GM23248 (cell line): ENCODE data around the gene TBX5. TPM values are rescaled to one million over a fixed set of nuclear protein-coding genes. Genes with fewer than 3 reads are reported as not detected.

Experiments
- DNase-seq: peaks from one replicate; pipeline ENCODE4 v3.0.0-alpha.2; 2015
- H2AFZ ChIP-seq: fragments of 200-600 bp; sonication (generic); 2 replicates; pipeline ENCODE4 v1.6.1; 2016; ENCODE audit warnings: antibody characterized with exemption
- H3F3A ChIP-seq: fragments of 200-600 bp; sonication (generic); 2 replicates; pipeline ENCODE4 v1.6.1; 2016; ENCODE audit warnings: mild to moderate bottlenecking, antibody characterized with exemption, mixed run types; ENCODE audit not compliant: insufficient read depth
- H3K27ac ChIP-seq: fragments of 200-600 bp; sonication (generic); 2 replicates; pipeline ENCODE4 v1.5.1; 2016; ENCODE audit warnings: mild to moderate bottlenecking
- H3K27me3 ChIP-seq: fragments of 200-600 bp; sonication (generic); replicated peaks from 2 replicates; pipeline ENCODE4 v1.6.1; 2016; ENCODE audit warnings: mild to moderate bottlenecking; ENCODE audit not compliant: insufficient read depth
- H3K36me3 ChIP-seq: fragments of 200-600 bp; sonication (generic); 2 replicates; pipeline ENCODE4 v1.6.1; 2016; ENCODE audit warnings: low read depth, mild to moderate bottlenecking
- H3K4me1 ChIP-seq: fragments of 200-600 bp; sonication (generic); 2 replicates; pipeline ENCODE4 v1.6.1; 2016; ENCODE audit warnings: mild to moderate bottlenecking; ENCODE audit not compliant: insufficient read depth
- H3K4me2 ChIP-seq: fragments of 200-600 bp; sonication (generic); one replicate; pipeline ENCODE4 v1.6.1; 2016; ENCODE audit warnings: mild to moderate bottlenecking; ENCODE audit not compliant: unreplicated experiment
- H3K4me3 ChIP-seq: fragments of 200-600 bp; sonication (generic); 2 replicates; pipeline ENCODE4 v1.5.1; 2016; ENCODE audit warnings: mild to moderate bottlenecking
- H3K79me2 ChIP-seq: fragments of 200-600 bp; sonication (generic); 2 replicates; pipeline ENCODE4 v1.6.1; 2016; ENCODE audit warnings: mild to moderate bottlenecking; ENCODE audit not compliant: insufficient read depth
- H3K9ac ChIP-seq: fragments of 200-600 bp; sonication (generic); 2 replicates; pipeline ENCODE4 v1.6.1; 2016; ENCODE audit warnings: mild to moderate bottlenecking
- H3K9me2 ChIP-seq: fragments of 200-600 bp; sonication (generic); 2 replicates; pipeline ENCODE4 v1.6.1; 2016; ENCODE audit warnings: mixed run types, mild to moderate bottlenecking, moderate library complexity; ENCODE audit not compliant: insufficient read depth
- H3K9me3 ChIP-seq: fragments of 200-600 bp; sonication (generic); one replicate; pipeline ENCODE4 v1.6.1; 2017; ENCODE audit warnings: low read depth
- H4K20me1 ChIP-seq: fragments of 200-600 bp; sonication (generic); 2 replicates; pipeline ENCODE4 v1.6.0; 2016; ENCODE audit not compliant: insufficient read depth
- EZH2 ChIP-seq: fragments of 200-600 bp; sonication (generic); IDR thresholded peaks from 2 replicates; pipeline ENCODE4 v1.6.1; 2018; ENCODE audit warnings: antibody characterized with exemption, mild to moderate bottlenecking; ENCODE audit not compliant: insufficient read depth, poor library complexity, severe bottlenecking
- EZH2phosphoT487 ChIP-seq: fragments of 200-600 bp; sonication (generic); IDR thresholded peaks from 2 replicates; pipeline ENCODE4 v1.6.1; 2018; ENCODE audit warnings: antibody characterized with exemption, moderate library complexity, mild to moderate bottlenecking, low read depth; ENCODE audit not compliant: insufficient read depth
- WGBS, 2 experiments: methylation state at CpG; one replicate each; pipeline ENCODE4 v1.1.6; 2015 to 2017; ENCODE audit warnings: low lambda C conversion rate in 2 of 2, low coverage in 1 of 2; ENCODE audit errors: missing lambda C conversion rate in 2 of 2; 5-methylcytosine and 5-hydroxymethylcytosine counted together
- in situ Hi-C: fragments of 300-500 bp; cut with MboI; formaldehyde crosslinking; loops from 2 replicates; pipeline ENCODE4 v1.15.0; 2020
- polyA plus RNA-seq: library from polyadenylated mRNA; unstranded; fragments of >200 nt; fragmentation: Nextera tagmentation; extraction: Ambion mirVana; gene quantifications from 2 replicates; pipeline ENCODE4 v1.2.1, GENCODE V29; 2016
- total RNA-seq: library from RNA; depleted of rRNA; stranded (reverse); fragments of >200 nt; shearing (Covaris generic); gene quantifications from 2 replicates; pipeline ENCODE4 v1.2.3, GENCODE V29; 2014

The TBX5 gene
- total and polyA plus RNA-seq, 2 experiments from 2014 or later = 24.5 to 30.0 TPM

DNA sequence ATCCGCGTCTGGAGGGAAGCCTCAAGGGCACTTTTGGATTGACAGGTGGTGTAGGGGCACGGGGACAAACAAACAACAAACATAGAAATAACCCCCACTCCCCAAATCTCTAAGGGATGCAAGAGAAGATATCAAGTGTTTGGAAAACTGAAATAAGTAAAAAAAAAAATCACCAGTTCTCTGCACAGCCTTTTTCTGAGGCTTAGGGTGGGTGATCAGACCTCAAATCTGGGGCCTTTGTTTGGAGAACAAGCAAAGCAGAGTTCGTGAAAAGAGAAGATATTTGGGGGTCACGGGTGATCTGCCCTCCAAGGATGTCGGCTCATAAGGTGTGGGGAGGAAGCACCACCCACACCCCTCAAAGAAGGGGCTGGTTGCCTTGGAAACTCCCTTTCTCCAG, 10.7 kb downstream of the TBX5 start:
- peak overlapping the region; percentile 84 for H3K27ac ChIP-seq
- H2AFZ ChIP-seq = peak overlapping the region; percentile 54; the same call in 1 of the 2 replicates
- H3K9me3 ChIP-seq = no peaks in the 10 kb centered on the region
- in situ Hi-C loops = no loop called here
- no peak for DNase-seq
- no peaks in the 10 kb centered on the region for H3K9me2 ChIP-seq
- H3K79me2 ChIP-seq = peaks cover 100% of the 10 kb centered on the region
- H3K9ac ChIP-seq = peak overlapping the region; percentile 93
- H3K4me3 ChIP-seq = peak overlapping the region; percentile 76
- H3K27me3 ChIP-seq = no peaks in the 10 kb centered on the region
- H3K4me1 ChIP-seq = peaks cover 32% of the 10 kb centered on the region
- peak overlapping the region; percentile 96 for H3K4me2 ChIP-seq
- H3F3A ChIP-seq = peaks cover 19% of the 10 kb centered on the region
- no peaks in the 10 kb centered on the region for H4K20me1 ChIP-seq
- H3K36me3 ChIP-seq = peaks cover 34% of the 10 kb centered on the region
- 55 to 58% methylated on average over 6 of the region's 6 CpGs for WGBS, 2 experiments
- TF ChIP-seq EZH2phosphoT487 (no peak), EZH2 (no peak)

DNA sequence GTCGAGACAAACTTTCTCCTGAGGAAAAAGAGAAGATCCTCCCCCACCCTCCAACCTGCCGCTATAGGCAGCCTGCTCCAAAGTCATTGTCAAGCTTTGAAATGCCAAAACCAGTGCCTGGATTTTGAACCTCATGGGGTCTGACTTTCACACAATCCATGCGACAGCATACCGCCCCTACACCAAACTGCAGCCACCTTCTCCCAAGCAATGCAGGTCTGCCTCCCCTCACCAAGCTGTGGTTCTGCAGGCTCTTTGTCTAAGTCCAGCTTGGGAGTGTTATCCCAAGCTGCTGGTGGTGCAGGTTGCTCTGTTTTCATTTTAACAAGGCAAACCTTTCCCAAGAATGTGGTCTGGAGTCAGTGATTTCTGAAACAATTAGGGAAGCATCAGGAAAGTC, 12.4 kb downstream of the TBX5 start:
- H4K20me1 ChIP-seq = no peaks in the 10 kb centered on the region
- DNase-seq = no peak
- no peaks in the 10 kb centered on the region for H3K27me3 ChIP-seq
- no peaks in the 10 kb centered on the region for H3K9me2 ChIP-seq
- H3K4me1 ChIP-seq = peaks cover 20% of the 10 kb centered on the region
- 95 to 98% methylated on average over 4 of the region's 4 CpGs for WGBS, 2 experiments
- no peak for TF ChIP-seq EZH2
- H3K9ac ChIP-seq = no peak overlapping the region
- H3K27ac ChIP-seq = no peak overlapping the region
- in situ Hi-C loops = no loop called here
- no peak overlapping the region for H3K4me3 ChIP-seq
- no peak overlapping the region for H2AFZ ChIP-seq
- H3K4me2 ChIP-seq = no peak overlapping the region
- H3K9me3 ChIP-seq = no peaks in the 10 kb centered on the region
- H3K36me3 ChIP-seq = peaks cover 43% of the 10 kb centered on the region
- H3K79me2 ChIP-seq = peaks cover 98% of the 10 kb centered on the region
- peaks cover 19% of the 10 kb centered on the region for H3F3A ChIP-seq

DNA sequence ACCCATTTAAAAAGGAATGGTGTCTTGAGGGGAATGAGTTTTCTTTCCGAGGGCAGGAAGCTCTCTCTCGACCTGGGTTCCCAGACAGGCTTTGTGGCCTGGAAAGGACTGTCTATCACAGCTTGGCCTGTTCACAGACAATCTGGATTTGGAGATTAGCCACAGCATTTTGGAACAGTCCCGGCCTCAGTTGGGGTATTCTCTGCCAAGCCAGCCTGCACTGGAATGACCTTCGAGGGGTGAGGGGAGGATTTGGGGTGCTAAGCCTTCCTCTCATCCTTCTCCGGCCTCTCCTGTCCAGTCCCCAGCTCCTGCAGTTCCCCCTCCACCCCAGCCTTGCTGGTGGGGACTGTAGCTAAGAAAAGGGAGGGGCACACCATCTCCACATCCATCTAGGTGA, 13.0 kb downstream of the TBX5 start:
- Histone ChIP-seq H3K79me2 (peaks cover 98% of the 10 kb centered on the region), H3K27me3 (no peaks in the 10 kb centered on the region), H3K9me3 (no peaks in the 10 kb centered on the region), H3K36me3 (peaks cover 43% of the 10 kb centered on the region), H3K4me3 (no peak overlapping the region), H3K27ac (no peak overlapping the region), H2AFZ (no peak overlapping the region), H3K9me2 (no peaks in the 10 kb centered on the region), H3K4me2 (no peak overlapping the region), H3F3A (peaks cover 17% of the 10 kb centered on the region), H3K9ac (no peak overlapping the region), H4K20me1 (no peaks in the 10 kb centered on the region), H3K4me1 (peaks cover 17% of the 10 kb centered on the region)
- in situ Hi-C loops = no loop called here
- TF ChIP-seq EZH2 = no peak
- TF ChIP-seq EZH2phosphoT487 = no peak
- 50 to 52% methylated on average over 5 of the region's 5 CpGs for WGBS, 2 experiments
- DNase-seq = no peak

DNA sequence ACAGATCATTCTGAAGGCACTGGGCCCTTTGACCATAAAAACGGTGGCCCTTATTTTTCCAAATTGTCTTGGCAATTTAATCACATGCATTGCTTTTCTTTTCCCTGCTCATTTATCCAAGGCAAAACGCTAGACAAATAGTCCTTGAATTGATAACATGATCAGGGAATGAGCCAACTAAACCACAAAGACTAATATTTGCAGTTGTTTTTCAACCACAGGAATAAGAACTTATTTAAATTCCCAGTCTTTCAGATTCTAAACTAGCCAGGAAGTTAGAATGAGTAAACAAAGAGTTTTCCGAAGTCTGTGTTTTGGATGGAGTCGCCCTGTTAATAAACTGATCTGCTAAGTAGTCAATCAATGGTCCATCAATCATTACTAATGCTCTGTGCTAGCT, 14.9 kb downstream of the TBX5 start:
- Histone ChIP-seq H3K4me3 (no peak overlapping the region), H3K4me2 (no peak overlapping the region), H3F3A (peaks cover 6% of the 10 kb centered on the region; the same call in 1 of the 2 replicates), H3K79me2 (peaks cover 94% of the 10 kb centered on the region), H3K9me3 (no peaks in the 10 kb centered on the region), H4K20me1 (no peaks in the 10 kb centered on the region), H2AFZ (no peak overlapping the region), H3K36me3 (peaks cover 49% of the 10 kb centered on the region), H3K4me1 (peaks cover 8% of the 10 kb centered on the region), H3K9ac (no peak overlapping the region), H3K9me2 (no peaks in the 10 kb centered on the region), H3K27me3 (no peaks in the 10 kb centered on the region), H3K27ac (no peak overlapping the region)
- in situ Hi-C loops = no loop called here
- no peak for DNase-seq
- TF ChIP-seq EZH2 (no peak), EZH2phosphoT487 (no peak)
- 32 to 33% methylated on average over 4 of the region's 4 CpGs for WGBS, 2 experiments

DNA sequence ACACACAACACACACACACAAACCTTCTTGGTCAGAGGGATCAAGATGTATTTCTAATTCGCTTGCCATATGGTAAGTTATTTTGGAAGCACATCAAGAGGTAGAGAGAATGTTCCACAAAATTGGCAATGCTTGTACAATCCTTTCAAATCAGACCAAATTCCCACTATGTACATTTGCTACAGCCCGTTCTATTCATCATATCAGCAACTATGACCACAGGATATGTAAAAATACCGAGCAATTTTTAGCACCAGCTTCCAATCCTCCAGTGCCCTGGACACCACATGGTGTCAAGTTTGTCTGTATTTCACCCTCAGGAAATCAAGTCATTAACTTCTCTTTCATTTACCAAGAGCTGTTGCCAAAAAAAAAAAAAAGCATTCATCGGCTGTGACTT, 21.2 kb downstream of the TBX5 start:
- Histone ChIP-seq H3K4me3 (no peak overlapping the region), H3K27ac (no peak overlapping the region), H2AFZ (no peak overlapping the region), H4K20me1 (no peaks in the 10 kb centered on the region), H3K4me2 (no peak overlapping the region), H3K27me3 (no peaks in the 10 kb centered on the region), H3K9me3 (no peaks in the 10 kb centered on the region), H3K36me3 (peaks cover 53% of the 10 kb centered on the region), H3K9ac (no peak overlapping the region), H3F3A (peaks cover 6% of the 10 kb centered on the region), H3K4me1 (no peaks in the 10 kb centered on the region), H3K79me2 (peaks cover 62% of the 10 kb centered on the region), H3K9me2 (no peaks in the 10 kb centered on the region)
- in situ Hi-C loops = no loop called here
- 75 to 84% methylated on average over 4 of the region's 4 CpGs for WGBS, 2 experiments
- no peak for DNase-seq
- TF ChIP-seq EZH2 (no peak), EZH2phosphoT487 (no peak)
